ENCODE results near the gene DHX35.

Gene DHX35

DNA sequence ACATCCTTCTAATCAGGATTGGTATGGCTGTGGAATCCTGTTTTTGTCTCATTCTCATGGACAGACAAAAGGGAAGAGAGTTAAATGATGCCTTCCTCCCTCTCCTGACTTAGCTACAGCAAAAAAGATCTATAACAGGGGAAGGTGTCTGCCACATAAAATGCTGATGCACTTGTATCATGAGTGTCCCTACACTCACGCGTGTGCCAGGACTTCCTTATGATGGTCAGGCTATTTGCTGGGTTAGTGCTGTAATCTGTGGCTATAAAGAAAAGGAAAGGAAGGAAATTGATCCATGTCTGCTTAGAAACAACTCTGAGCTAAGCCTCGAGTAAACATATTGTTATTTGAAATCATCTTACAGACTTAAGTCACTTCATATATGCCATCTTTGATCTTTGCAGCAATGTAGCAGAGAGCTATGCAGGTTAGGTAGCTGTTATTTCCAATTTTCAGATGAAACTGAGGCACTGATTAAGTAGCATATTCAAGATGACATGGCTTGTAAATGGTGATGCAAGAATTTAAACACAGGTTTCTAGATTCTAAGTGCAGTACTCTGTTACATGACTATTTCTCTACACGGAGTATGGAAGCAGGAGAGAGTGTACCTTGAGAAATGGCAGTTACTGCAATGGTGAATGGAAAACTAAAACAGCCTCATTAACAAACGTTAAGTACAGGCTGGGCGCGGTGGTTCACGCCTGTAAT is 8.4 kb upstream of the DHX35 start:
- Histone ChIP-seq H3K9me3 (ENCODE audit: control insufficient read depth, insufficient read depth, low read depth, low read length) (no peaks in the 10 kb centered on the region), H3K4me1 (ENCODE audit: control insufficient read depth, insufficient read depth, low read length) (no peaks in the 10 kb centered on the region), H3K27ac (ENCODE audit: extremely low read depth, low read depth, low read length) (no peak overlapping the region), H3K4me3 (ENCODE audit: low read depth, low read length) (no peak overlapping the region), H3K36me3 (ENCODE audit: control insufficient read depth in 2 of 2, insufficient read depth in 1 of 2, low read length in 2 of 2) (peaks cover 10 to 52% of the 10 kb centered on the region in 2 experiments; a peak in 2 of 3 replicates)
- TF ChIP-seq ZNF132 (tag by site-specific recombination; IDR thresholded peaks at IDR 0.05; ENCODE audit: borderline replicate concordance) (no peak), ZNF24 (tag by site-specific recombination; IDR thresholded peaks at IDR 0.05) (no peak)
- TF ChIP-seq, protein P1, sequence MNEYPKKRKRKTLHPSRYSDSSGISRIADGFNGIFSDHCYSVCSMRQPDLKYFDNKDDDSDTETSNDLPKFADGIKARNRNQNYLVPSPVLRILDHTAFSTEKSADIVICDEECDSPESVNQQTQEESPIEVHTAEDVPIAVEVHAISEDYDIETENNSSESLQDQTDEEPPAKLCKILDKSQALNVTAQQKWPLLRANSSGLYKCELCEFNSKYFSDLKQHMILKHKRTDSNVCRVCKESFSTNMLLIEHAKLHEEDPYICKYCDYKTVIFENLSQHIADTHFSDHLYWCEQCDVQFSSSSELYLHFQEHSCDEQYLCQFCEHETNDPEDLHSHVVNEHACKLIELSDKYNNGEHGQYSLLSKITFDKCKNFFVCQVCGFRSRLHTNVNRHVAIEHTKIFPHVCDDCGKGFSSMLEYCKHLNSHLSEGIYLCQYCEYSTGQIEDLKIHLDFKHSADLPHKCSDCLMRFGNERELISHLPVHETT (tag by site-specific recombination; IDR thresholded peaks at IDR 0.05) = no peak
- ChIA-PET CTCF (interaction anchor here (0.6 kb wide), 1 partner anchor 32 kb away, joined by 3 read pairs; no protein-coding TSS in a partner anchor), POLR2A (no interaction called here)

DNA sequence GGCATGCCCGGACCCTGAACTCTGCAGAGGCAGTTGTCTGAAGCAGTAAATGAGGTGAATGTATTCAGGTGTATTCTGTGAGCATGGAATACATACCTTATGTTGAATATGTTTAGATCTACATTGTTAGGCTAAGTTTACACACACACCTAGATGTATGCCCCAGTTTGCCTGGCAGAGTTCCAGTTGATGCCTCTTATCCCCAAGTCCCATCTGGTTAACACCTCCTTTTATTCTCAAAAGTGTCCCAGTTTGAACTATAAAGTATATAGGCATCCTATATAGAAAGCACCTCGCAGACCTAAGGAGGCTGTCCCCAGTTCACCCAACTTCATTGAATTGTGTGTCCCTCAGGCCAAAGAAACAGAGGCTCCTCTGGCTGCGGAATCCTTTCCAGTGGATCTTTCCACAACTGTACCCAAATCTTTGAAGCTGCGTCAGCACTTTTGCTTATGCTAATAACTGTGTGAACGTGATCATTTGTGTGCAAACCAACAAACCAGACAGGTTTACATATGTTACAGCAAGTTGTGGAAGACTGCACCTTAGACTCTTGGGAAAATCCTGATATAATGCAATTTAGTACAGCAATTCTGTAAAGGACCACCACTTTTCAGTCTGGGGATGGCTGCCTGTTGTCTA is 4.8 kb upstream of the DHX35 start:
- Histone ChIP-seq H3K4me1 (ENCODE audit: control insufficient read depth, insufficient read depth, low read length) (no peaks in the 10 kb centered on the region), H3K9me3 (ENCODE audit: control insufficient read depth, insufficient read depth, low read depth, low read length) (no peaks in the 10 kb centered on the region), H3K27ac (ENCODE audit: extremely low read depth, low read depth, low read length) (no peak overlapping the region), H3K36me3 (ENCODE audit: control insufficient read depth in 2 of 2, insufficient read depth in 1 of 2, low read length in 2 of 2) (peaks cover 2 to 16% of the 10 kb centered on the region in 2 experiments; a peak in 2 of 3 replicates), H3K4me3 (ENCODE audit: low read depth, low read length) (no peak overlapping the region)
- ChIA-PET CTCF (interaction anchor here (0.8 kb wide), 1 partner anchor 92 kb away, joined by 3 read pairs; no protein-coding TSS in a partner anchor), POLR2A (no interaction called here)
- no peak for TF ChIP-seq ZNF221 (tag by site-specific recombination; IDR thresholded peaks at IDR 0.05; ENCODE audit: borderline replicate concordance)
- TF ChIP-seq PRDM1 (tag by site-specific recombination; IDR thresholded peaks at IDR 0.05) = no peak
- TF ChIP-seq ZNF785 (tag by site-specific recombination; IDR thresholded peaks at IDR 0.05) = no peak
- TF ChIP-seq ZNF280D (tag by site-specific recombination; IDR thresholded peaks at IDR 0.05) = no peak

DNA sequence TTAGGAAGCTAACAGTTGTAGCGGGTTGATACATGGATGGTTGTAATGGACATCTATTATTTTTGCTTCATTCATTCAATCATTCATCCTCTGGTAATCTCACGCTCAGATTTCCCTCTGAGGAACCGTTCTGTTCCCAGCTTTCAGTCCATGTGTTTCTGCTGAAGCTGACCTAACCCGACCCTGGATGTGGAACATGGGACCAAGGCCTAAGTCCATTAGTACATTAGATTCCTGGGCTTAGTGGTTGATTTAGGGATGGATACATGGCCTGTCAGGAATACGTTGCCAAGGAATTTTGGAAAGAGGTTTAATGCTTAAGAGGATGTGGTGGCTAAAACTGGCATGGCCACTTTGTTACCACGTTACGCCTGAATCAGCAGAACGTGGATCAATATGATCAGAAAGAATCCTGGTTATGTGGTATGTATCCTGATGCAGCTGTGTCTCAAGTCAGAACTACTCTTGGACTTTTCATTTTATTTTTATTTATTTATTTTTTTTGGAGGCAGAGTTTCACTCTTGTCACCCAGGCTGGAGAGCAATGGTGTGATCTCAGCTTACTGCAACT is 4.1 kb upstream of the DHX35 start:
- Histone ChIP-seq H3K9me3 (ENCODE audit: control insufficient read depth, insufficient read depth, low read depth, low read length) (no peaks in the 10 kb centered on the region), H3K27ac (ENCODE audit: extremely low read depth, low read depth, low read length) (no peak overlapping the region), H3K36me3 (ENCODE audit: control insufficient read depth in 2 of 2, insufficient read depth in 1 of 2, low read length in 2 of 2) (peaks cover 0 to 11% of the 10 kb centered on the region in 2 experiments; a peak in 2 of 3 replicates), H3K4me3 (ENCODE audit: low read depth, low read length) (no peak overlapping the region), H3K4me1 (ENCODE audit: control insufficient read depth, insufficient read depth, low read length) (peaks cover under 1% of the 10 kb centered on the region; the same call in 1 of the 2 replicates)
- CTCF ChIA-PET = interaction anchor here (0.6 kb wide), 1 partner anchor 90 kb away, joined by 4 read pairs; no protein-coding TSS in a partner anchor
- POLR2A ChIA-PET = no interaction called here
- no peak for TF ChIP-seq ZNF610 (tag by site-specific recombination; IDR thresholded peaks at IDR 0.05; ENCODE audit: borderline replicate concordance)
- TF ChIP-seq, protein P2, sequence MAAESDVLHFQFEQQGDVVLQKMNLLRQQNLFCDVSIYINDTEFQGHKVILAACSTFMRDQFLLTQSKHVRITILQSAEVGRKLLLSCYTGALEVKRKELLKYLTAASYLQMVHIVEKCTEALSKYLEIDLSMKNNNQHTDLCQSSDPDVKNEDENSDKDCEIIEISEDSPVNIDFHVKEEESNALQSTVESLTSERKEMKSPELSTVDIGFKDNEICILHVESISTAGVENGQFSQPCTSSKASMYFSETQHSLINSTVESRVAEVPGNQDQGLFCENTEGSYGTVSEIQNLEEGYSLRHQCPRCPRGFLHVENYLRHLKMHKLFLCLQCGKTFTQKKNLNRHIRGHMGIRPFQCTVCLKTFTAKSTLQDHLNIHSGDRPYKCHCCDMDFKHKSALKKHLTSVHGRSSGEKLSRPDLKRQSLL (tag by site-specific recombination; IDR thresholded peaks at IDR 0.05) = no peak
- no peak for TF ChIP-seq INSM2 (tag by site-specific recombination; IDR thresholded peaks at IDR 0.05)
- TF ChIP-seq, protein P3, sequence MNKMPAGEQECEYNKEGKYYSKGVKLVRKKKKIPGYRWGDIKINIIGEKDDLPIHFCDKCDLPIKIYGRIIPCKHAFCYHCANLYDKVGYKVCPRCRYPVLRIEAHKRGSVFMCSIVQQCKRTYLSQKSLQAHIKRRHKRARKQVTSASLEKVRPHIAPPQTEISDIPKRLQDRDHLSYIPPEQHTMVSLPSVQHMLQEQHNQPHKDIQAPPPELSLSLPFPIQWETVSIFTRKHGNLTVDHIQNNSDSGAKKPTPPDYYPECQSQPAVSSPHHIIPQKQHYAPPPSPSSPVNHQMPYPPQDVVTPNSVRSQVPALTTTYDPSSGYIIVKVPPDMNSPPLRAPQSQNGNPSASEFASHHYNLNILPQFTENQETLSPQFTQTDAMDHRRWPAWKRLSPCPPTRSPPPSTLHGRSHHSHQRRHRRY (tag by site-specific recombination; IDR thresholded peaks at IDR 0.05) = no peak
- no peak for TF ChIP-seq ZNF341 (tag by site-specific recombination; IDR thresholded peaks at IDR 0.05; ENCODE audit: low read depth)
- no peak for TF ChIP-seq KLF16 (tag by site-specific recombination; IDR thresholded peaks at IDR 0.05)
- no peak for TF ChIP-seq ZFP41 (tag by site-specific recombination; IDR thresholded peaks at IDR 0.05; ENCODE audit: borderline replicate concordance)
- no peak for TF ChIP-seq ZBTB1 (tag by site-specific recombination; IDR thresholded peaks at IDR 0.05)
- no peak for TF ChIP-seq REST (tag by site-specific recombination; IDR thresholded peaks at IDR 0.05)

All from HEK293 (cell line).